Astrocyte (in vitro differentiated cells and primary cell): ENCODE data around the gene PHLPP2. TPM values are rescaled to one million over a fixed set of nuclear protein-coding genes. Genes with fewer than 3 reads are reported as not detected.
"Not testable (repeated sequence)": the region's sequence is repeated elsewhere in the genome, so short reads cannot be mapped to it uniquely, and the experiment has no call there.

Source experiments
- DNase-seq: peaks from one replicate; pipeline ENCODE4 v3.0.0-alpha.2; 2010; ENCODE audit warnings: low read depth
- FAIRE-seq: peaks from 2 replicates; lab custom pipeline; 2011; peaks lifted over from hg19 to GRCh38; lab: Jason Lieb, UNC
- H2AFZ ChIP-seq: 2 replicates; pipeline ENCODE4 v1.6.0; 2012; ENCODE audit warnings: low read depth, low read length, inconsistent platforms
- H3K27ac ChIP-seq: 2 replicates; pipeline ENCODE4 v1.5.1; 2011; ENCODE audit warnings: low read depth, low read length, inconsistent platforms
- H3K27me3 ChIP-seq: 2 replicates; pipeline ENCODE4 v1.6.0; 2011; ENCODE audit warnings: low read length, inconsistent platforms; ENCODE audit not compliant: insufficient read depth
- H3K36me3 ChIP-seq: 2 replicates; pipeline ENCODE4 v1.5.1; 2011; ENCODE audit warnings: low read length, inconsistent platforms; ENCODE audit not compliant: insufficient read depth
- H3K4me1 ChIP-seq: 2 replicates; pipeline ENCODE4 v1.5.1; 2011; ENCODE audit warnings: low read length, inconsistent platforms; ENCODE audit not compliant: insufficient read depth
- H3K4me2 ChIP-seq: 2 replicates; pipeline ENCODE4 v1.6.0; 2012; ENCODE audit warnings: low read length, inconsistent platforms
- H3K4me3 ChIP-seq: 2 replicates; pipeline ENCODE4 v1.5.1; 2011; ENCODE audit warnings: low read depth, mild to moderate bottlenecking, low read length, inconsistent platforms; ENCODE audit not compliant: insufficient read depth
- H3K79me2 ChIP-seq: 2 replicates; pipeline ENCODE4 v1.6.0; 2012; ENCODE audit warnings: mild to moderate bottlenecking, low read length, inconsistent platforms; ENCODE audit not compliant: insufficient read depth
- H3K9ac ChIP-seq: 2 replicates; pipeline ENCODE4 v1.6.0; 2012; ENCODE audit warnings: mild to moderate bottlenecking, low read length, inconsistent platforms
- H3K9me3 ChIP-seq: 2 replicates; pipeline ENCODE4 v1.5.1; 2012; ENCODE audit warnings: low read depth, mild to moderate bottlenecking, low read length, inconsistent platforms; ENCODE audit not compliant: insufficient read depth
- H4K20me1 ChIP-seq: 2 replicates; pipeline ENCODE4 v1.6.0; 2012; ENCODE audit warnings: low read length, inconsistent platforms; ENCODE audit not compliant: insufficient read depth
- H3K27ac Mint-ChIP-seq: one replicate; pipeline ENCODE4 v1.8.0; 2021; ENCODE audit warnings: mild to moderate bottlenecking, mixed read lengths; ENCODE audit not compliant: unreplicated experiment
- H3K27me3 Mint-ChIP-seq: one replicate; pipeline ENCODE4 v1.8.0; 2021; ENCODE audit warnings: low read depth, mixed read lengths; ENCODE audit not compliant: unreplicated experiment
- H3K36me3 Mint-ChIP-seq: one replicate; pipeline ENCODE4 v1.8.0; 2021; ENCODE audit warnings: low read depth, mixed read lengths; ENCODE audit not compliant: unreplicated experiment
- H3K4me1 Mint-ChIP-seq: one replicate; pipeline ENCODE4 v1.8.0; 2021; ENCODE audit warnings: low read depth, mixed read lengths; ENCODE audit not compliant: unreplicated experiment
- H3K4me3 Mint-ChIP-seq: one replicate; pipeline ENCODE4 v1.8.0; 2021; ENCODE audit warnings: mild to moderate bottlenecking, moderate library complexity, mixed read lengths; ENCODE audit not compliant: unreplicated experiment
- H3K9me3 Mint-ChIP-seq: one replicate; pipeline ENCODE4 v1.8.0; 2021; ENCODE audit warnings: mild to moderate bottlenecking, mixed read lengths; ENCODE audit not compliant: unreplicated experiment
- EZH2 ChIP-seq: IDR thresholded peaks from 2 replicates; pipeline ENCODE4 v1.6.1; 2012; ENCODE audit warnings: mild to moderate bottlenecking, low read length, inconsistent platforms; ENCODE audit not compliant: insufficient read depth
- total RNA-seq: library from RNA; stranded (reverse); gene quantifications from 2 replicates; pipeline ENCODE4 v1.2.1, GENCODE V29; 2021
- TF ChIP-seq, protein P1 (sequence below): IDR thresholded peaks from 2 replicates; pipeline ENCODE4 v1.5.1; 2011; ENCODE audit warnings: low read depth, mild to moderate bottlenecking, inconsistent platforms, low read length, moderate library complexity; ENCODE audit not compliant: insufficient read depth

Gene PHLPP2
- total RNA-seq, 1 donor from 2014 or later: 5.4 TPM

- H3K27ac Mint-ChIP-seq: no peak overlapping the region
- no peak overlapping the region for H3K27ac ChIP-seq
- H3K27me3 Mint-ChIP-seq: peaks cover 20% of the 10 kb centered on the region
- H3K79me2 ChIP-seq: no peaks in the 10 kb centered on the region
- DNase-seq: no peak
- peaks cover 16% of the 10 kb centered on the region for H3K27me3 ChIP-seq
- no peak for TF ChIP-seq EZH2
- TF ChIP-seq, protein P1, sequence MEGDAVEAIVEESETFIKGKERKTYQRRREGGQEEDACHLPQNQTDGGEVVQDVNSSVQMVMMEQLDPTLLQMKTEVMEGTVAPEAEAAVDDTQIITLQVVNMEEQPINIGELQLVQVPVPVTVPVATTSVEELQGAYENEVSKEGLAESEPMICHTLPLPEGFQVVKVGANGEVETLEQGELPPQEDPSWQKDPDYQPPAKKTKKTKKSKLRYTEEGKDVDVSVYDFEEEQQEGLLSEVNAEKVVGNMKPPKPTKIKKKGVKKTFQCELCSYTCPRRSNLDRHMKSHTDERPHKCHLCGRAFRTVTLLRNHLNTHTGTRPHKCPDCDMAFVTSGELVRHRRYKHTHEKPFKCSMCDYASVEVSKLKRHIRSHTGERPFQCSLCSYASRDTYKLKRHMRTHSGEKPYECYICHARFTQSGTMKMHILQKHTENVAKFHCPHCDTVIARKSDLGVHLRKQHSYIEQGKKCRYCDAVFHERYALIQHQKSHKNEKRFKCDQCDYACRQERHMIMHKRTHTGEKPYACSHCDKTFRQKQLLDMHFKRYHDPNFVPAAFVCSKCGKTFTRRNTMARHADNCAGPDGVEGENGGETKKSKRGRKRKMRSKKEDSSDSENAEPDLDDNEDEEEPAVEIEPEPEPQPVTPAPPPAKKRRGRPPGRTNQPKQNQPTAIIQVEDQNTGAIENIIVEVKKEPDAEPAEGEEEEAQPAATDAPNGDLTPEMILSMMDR: no peak
- no peak overlapping the region for H3K4me3 ChIP-seq
- H3K36me3 ChIP-seq: no peaks in the 10 kb centered on the region
- peaks cover 3% of the 10 kb centered on the region for H3K9me3 Mint-ChIP-seq
- no peak for FAIRE-seq
- no peaks in the 10 kb centered on the region for H3K9me3 ChIP-seq
- H3K36me3 Mint-ChIP-seq: no peaks in the 10 kb centered on the region
- peaks cover 6% of the 10 kb centered on the region for H3K4me1 ChIP-seq
- H3K9ac ChIP-seq: no peak overlapping the region
- H3K4me1 Mint-ChIP-seq: peaks cover 4% of the 10 kb centered on the region
- no peak overlapping the region for H3K4me2 ChIP-seq
- no peak overlapping the region for H3K4me3 Mint-ChIP-seq
- H4K20me1 ChIP-seq: no peaks in the 10 kb centered on the region
- H2AFZ ChIP-seq: no peak overlapping the region
Measured at GRCh38 chr16:71623597-71623996, 100.9 kb downstream of the PHLPP2 start.

- peaks cover 16% of the 10 kb centered on the region for H3K27me3 Mint-ChIP-seq
- H4K20me1 ChIP-seq: no peaks in the 10 kb centered on the region
- H3K4me1 ChIP-seq: peaks cover 6% of the 10 kb centered on the region
- H3K4me3 Mint-ChIP-seq: no peak overlapping the region
- H3K36me3 ChIP-seq: no peaks in the 10 kb centered on the region
- H3K9ac ChIP-seq: no peak overlapping the region
- DNase-seq: no peak
- no peaks in the 10 kb centered on the region for H3K9me3 ChIP-seq
- no peak overlapping the region for H3K27ac ChIP-seq
- no peak overlapping the region for H3K4me3 ChIP-seq
- no peak for FAIRE-seq
- H3K4me2 ChIP-seq: no peak overlapping the region
- H3K36me3 Mint-ChIP-seq: no peaks in the 10 kb centered on the region
- no peaks in the 10 kb centered on the region for H3K4me1 Mint-ChIP-seq
- peaks cover 3% of the 10 kb centered on the region for H3K9me3 Mint-ChIP-seq
- H2AFZ ChIP-seq: no peak overlapping the region
- no peak overlapping the region for H3K27ac Mint-ChIP-seq
- H3K79me2 ChIP-seq: no peaks in the 10 kb centered on the region
- TF ChIP-seq EZH2: no peak
- TF ChIP-seq, protein P1: no peak
- H3K27me3 ChIP-seq: peaks cover 8% of the 10 kb centered on the region
Measured at GRCh38 chr16:71622088-71622487, 102.4 kb downstream of the PHLPP2 start.

GRCh38 chr16:71618429-71618828 is 106.1 kb downstream of the PHLPP2 start:
- H3K9me3 ChIP-seq: no peaks in the 10 kb centered on the region
- DNase-seq: no peak
- no peak for TF ChIP-seq EZH2
- TF ChIP-seq, protein P1: no peak
- H3K79me2 ChIP-seq: no peaks in the 10 kb centered on the region
- Mint-ChIP-seq H3K27me3 (peaks cover 26% of the 10 kb centered on the region), H3K4me3 (no peak overlapping the region), H3K9me3 (peaks cover 3% of the 10 kb centered on the region), H3K27ac (no peak overlapping the region), H3K36me3 (no peaks in the 10 kb centered on the region), H3K4me1 (no peaks in the 10 kb centered on the region)
- H3K36me3 ChIP-seq: no peaks in the 10 kb centered on the region
- no peak overlapping the region for H2AFZ ChIP-seq
- no peaks in the 10 kb centered on the region for H3K27me3 ChIP-seq
- H3K9ac ChIP-seq: no peak overlapping the region
- no peak overlapping the region for H3K4me3 ChIP-seq
- no peaks in the 10 kb centered on the region for H3K4me1 ChIP-seq
- FAIRE-seq: no peak
- H3K27ac ChIP-seq: no peak overlapping the region
- no peaks in the 10 kb centered on the region for H4K20me1 ChIP-seq
- H3K4me2 ChIP-seq: no peak overlapping the region

DNA sequence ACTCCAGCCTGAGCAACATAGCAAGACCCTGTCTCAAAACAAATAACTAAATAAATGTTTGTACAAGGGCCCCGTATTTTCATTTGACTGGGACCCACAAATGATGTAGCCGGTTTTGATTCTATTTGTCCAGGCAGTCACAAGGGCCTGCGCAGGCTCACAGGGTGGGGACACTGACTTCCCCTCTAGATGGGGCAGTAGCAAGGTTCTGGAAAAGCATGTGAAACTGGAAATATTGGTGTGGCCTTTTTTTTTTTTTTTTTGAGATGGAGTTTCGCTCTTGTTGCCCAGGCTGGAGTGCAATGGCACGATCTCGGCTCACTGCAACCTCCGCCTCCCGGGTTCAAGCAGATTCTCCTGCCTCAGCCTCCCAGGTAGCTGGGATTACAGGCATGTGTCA is 109.5 kb downstream of the PHLPP2 start:
- not testable (repeated sequence) for H3K27me3 ChIP-seq, H3K79me2 ChIP-seq, FAIRE-seq, H3K9ac ChIP-seq, H3K4me3 ChIP-seq, H3K9me3 Mint-ChIP-seq, DNase-seq, H3K36me3 ChIP-seq, H3K27ac ChIP-seq, H3K9me3 ChIP-seq, H3K4me2 ChIP-seq, H3K4me3 Mint-ChIP-seq, H3K36me3 Mint-ChIP-seq, H3K4me1 Mint-ChIP-seq, H3K4me1 ChIP-seq, H3K27ac Mint-ChIP-seq, H4K20me1 ChIP-seq, H2AFZ ChIP-seq
- H3K27me3 Mint-ChIP-seq: peaks cover 18% of the 10 kb centered on the region
